Skin of body (tissue), 2 donors: ENCODE measurements around the gene SEC22C. TPM values are rescaled to one million over a fixed set of nuclear protein-coding genes. Genes with fewer than 3 reads are reported as not detected.

Experiments
- DNase-seq: peaks from one replicate; lab custom pipeline; 2025; lab: John Stamatoyannopoulos, UW
- total RNA-seq: library from RNA; depleted of rRNA; stranded (reverse); fragments of >200 nt; gene quantifications from one replicate; pipeline ENCODE4 v1.2.3, GENCODE V29; 2014

Gene SEC22C
- total RNA-seq, 1 donor from 2014 or later, result 31.2 TPM

DNA sequence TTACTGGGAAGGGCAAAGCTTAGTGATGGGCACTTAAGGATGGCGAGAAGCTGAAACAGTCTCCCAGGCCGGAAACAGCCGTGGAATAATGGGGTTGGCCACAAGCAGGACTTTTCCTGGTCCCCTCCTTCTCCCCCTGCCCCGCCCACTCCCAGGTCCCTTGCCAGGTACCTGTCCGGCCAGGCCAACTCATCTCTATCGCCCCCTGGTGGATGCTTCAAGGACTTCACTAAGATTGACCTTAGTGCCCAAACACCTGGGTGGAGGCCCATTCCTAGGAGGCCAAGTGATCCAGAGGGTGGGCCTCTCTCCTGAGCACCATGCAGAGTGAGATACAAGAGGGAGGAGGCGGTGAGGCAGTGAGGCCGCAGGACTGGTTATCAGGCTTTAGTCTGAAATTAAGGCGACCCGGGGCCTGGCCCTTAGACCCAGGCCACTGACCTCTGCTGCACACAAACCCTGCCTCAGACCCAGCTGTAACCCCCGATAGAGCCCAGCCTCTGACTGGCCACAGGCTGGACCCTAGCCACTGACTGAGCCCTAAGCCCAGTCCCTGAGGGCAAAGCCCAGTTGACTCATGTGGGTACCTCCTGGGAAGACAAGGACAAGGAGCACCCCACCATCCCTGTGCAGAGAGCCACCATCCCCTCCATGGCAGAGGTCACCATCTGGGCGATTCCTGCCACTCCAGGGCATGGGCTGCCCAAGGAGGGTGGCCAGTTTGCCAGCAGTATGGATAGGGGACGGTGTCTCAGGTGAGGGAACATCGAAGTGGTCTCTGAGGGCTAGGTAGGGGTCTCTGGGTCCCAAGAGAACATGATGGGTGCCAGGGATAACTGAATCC lies 41.7 kb downstream of the SEC22C start:
- no peak for DNase-seq

DNA sequence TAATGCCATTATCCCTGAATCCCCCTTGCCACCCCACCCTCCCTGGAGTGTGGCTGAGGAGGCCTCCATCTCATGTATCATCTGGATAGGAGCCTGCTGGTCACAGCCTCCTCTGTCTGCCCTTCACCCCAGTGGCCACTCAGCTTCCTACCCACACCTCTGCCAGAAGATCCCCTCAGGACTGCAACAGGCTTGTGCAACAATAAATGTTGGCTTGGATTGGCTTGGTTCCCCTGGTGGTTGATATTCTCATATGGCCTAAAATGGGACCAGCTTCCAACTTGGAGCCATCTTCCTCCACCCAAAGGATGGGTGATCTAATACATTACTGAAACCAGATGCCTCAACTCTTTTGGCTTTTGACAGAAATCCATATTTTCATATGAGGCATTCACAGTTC lies 44.4 kb downstream of the SEC22C start:
- DNase-seq, result no peak

DNA sequence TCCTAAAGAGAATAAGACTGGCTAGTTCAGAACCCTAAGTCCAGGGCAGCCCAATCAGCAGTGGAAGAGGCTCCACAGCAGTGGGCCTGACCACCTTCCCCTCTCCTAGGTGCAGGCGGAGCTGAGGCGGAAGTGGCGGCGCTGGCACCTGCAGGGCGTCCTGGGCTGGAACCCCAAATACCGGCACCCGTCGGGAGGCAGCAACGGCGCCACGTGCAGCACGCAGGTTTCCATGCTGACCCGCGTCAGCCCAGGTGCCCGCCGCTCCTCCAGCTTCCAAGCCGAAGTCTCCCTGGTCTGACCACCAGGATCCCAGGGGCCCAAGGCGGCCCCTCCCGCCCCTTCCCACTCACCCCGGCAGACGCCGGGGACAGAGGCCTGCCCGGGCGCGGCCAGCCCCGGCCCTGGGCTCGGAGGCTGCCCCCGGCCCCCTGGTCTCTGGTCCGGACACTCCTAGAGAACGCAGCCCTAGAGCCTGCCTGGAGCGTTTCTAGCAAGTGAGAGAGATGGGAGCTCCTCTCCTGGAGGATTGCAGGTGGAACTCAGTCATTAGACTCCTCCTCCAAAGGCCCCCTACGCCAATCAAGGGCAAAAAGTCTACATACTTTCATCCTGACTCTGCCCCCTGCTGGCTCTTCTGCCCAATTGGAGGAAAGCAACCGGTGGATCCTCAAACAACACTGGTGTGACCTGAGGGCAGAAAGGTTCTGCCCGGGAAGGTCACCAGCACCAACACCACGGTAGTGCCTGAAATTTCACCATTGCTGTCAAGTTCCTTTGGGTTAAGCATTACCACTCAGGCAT lies 45.6 kb downstream of the SEC22C start:
- DNase-seq, result no peak

DNA sequence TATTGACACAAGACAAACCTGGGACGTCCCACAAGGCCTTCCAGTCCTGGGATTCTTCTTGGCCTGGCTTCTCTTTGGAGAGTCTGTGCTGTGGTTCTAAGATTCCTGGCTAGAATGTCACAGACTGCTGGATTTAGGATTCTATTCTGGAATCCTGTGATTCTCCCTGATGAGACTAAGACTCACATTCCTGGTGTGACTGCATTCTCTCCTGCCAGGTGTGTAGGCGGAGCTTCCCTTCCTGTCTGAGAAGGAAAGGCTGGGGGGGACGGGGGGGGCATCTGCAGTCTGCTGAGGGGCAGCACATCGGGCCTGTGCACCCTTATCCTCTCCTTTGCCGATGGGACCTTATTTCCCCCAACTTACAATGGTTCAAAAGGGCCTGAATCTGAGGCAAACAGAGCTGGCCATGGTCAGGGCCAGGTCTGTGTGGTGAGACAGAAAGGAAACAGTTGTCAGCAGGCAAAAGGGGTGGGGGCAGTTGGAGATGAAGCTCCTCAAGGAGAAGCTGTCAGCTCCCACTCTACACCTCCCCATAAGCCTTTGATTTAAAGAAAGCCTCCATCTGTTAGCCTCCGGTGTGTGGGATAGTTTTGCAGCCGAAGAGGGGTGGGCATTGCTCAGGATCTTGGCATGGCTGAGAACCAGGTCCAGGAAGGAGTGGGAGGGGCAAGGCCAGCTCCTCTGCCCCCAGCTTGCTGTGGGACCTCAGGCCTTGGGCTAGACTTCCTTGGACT lies 48.4 kb downstream of the SEC22C start:
- no peak for DNase-seq

DNA sequence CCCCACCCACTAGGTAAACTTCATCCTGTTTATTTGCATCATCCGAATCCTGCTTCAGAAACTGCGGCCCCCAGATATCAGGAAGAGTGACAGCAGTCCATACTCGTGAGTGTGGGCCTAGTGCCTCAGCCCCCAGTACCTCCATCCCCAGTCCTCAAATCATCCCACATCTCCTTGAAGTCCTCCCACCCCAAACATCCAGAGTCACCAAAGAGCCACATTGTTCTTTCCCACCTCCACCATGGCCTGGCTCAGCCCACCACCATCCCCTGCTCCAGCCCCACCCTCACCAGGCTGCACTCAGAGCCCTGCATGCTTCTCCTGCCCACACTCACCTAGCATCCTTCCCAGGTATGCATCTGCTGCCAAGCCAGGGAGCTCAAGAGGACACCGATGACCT lies 49.5 kb downstream of the SEC22C start:
- DNase-seq, result no peak

DNA sequence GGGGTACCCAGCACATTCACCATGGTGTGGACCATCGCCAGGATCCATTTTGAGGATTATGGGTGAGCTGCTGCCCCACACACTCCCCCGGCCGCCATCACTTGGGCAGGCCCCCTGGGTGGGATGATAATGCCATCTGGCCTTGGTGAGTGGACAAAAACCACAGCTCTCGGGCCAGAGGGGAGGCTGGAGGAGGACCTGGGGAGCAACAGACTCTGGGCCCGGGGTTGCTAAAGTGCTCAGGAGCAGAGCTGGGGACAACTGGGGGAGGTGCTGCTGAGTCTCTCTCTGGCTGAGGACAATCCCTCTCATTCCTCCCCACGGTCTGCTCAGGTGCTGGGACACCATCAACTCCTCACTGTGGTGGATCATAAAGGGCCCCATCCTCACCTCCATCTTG lies 50.3 kb downstream of the SEC22C start:
- no peak for DNase-seq

DNA sequence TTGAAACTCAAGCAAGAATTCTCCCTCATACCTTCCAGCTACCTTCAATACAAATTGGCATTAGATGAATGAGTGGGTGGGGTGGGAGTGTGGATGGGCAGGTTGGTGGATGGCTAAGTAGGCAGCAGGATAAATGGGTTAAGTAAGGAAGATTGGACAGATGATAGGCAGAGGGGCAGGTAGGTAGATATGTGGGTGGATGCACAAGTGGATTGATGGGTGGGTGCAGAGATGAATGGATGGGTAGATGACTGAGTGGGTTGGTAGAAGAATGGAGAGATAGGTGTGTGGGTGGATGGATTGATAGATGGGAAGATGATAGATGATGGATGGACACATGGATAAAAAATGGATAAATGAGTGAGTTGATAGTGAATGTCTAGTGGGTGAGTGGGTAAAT lies 51.7 kb downstream of the SEC22C start:
- no peak for DNase-seq

DNA sequence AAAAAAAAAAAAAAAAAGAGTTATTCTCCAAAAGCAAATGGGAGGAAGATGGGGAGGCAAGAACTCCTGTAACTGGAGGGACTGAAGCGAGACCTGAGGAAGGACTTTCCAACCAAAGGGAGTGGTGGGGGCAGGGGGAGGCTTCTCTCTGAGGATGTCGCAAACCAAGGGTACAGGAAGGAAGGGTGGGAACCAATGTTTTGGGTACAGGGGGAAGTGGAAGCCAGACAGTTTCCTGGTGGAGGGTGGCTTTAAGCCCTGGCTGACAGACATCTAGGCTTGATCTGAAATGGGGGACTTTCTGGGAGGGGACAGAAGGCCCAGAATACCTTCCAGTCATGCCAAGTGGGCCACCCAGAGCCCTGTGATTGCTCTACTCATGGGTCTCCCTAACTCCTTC lies 52.3 kb downstream of the SEC22C start:
- DNase-seq, result no peak

DNA sequence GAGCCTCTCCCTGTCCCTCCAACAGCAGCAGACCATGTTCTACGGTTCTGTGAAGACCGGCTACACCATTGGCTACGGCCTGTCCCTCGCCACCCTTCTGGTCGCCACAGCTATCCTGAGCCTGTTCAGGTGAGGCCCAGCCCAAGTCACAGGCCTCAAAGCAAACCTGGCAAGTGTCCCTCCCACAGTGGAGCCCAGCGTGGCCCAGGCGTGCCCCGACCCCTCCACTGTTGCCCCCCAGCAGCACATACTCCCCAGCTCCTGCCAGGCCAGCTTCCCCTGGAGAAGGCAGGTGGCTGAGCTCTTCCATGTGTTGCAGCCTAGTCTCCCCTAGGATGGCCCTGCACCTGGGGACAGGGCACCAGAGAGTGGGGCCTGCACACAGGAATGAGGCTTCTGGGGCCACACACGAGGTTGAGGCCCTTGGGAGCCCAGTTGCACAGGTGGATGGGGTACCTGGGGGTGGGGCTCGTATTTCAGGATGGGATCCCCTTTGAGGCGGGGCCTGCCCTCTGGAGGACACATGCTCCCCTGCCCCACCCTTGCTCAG lies 54.3 kb downstream of the SEC22C start:
- no peak for DNase-seq

DNA sequence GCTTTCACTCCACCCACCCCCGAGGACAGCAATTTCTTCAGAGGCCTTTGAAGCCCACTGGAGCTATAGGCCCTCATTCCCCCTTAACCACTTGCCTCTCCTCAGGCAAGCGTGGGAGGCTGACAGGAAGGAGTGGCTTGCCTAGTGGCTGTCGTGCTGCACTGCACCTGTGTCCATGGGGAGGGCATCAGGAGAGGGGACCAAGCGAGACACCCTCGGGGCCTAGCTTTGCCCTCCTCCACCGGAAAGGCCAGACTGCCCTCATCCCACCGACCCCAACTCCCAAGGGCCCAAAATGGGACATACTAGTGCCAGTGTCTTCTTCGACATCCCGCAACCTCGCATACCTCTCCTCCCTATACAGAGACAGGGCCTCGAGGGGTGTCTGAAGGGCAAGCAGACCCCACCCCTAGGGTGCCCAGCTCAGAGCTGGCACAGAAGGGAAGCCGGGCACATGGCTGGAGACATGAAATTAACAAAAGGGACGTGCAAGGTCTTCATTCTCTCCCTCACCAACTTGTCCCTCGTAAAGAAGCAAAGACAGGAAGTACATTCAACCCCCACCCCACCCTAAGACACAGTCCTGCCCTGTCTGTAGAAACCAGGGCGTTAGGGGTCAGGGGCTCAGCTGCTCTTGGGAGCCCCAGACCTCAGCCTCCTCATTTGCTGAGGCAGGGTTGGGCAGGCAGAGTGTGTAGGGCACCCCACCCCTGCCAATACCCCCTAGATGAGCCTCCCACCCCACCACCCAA lies 55.0 kb downstream of the SEC22C start:
- DNase-seq, result no peak

DNA sequence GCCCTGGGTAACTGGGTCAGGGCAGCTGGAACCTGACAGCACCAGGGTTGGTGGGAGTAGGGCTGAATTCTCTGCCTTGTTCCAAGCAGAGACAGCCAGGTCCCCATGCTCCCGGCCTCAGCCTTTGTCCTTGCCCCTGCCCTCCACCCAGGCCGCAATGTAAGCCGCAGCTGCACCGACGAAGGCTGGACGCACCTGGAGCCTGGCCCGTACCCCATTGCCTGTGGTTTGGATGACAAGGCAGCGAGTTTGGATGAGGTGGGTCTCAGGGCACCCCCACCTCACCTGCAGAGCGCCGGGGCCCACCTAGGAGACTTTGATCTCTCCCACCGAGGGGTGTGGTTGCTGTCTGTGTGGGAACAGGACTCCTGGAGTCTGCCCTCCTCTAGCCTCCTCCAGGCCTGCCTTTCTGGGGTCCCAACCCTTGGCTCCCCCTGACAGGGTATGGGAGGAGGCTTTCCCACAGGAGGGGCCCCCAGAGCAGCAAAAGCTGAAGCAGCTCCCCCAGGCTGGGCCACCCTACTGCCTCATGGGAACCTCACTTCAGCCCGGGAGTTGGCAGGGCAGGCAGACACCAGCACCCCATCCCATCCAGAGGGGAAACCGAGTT lies 55.9 kb downstream of the SEC22C start:
- DNase-seq, result no peak

DNA sequence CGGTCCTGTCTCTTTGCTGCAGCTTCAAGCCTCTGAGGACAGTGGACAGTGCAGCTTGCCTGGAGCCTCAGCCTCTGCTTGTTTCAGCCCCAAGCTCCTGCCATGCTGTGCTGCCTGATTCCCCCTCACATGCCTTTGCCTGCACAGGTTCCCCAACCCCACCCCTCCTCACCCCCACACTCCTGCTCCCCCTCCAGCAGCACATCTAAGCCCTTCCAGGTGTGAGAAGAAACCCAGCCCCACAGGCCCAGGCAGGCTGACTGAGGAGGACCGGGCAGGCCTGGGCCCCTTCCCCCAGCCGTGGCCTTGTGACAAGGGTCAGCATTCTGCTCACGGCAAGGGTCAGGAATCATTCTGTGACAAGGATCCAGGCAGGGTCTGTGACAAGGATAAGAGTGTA lies 56.6 kb downstream of the SEC22C start:
- DNase-seq, result no peak

DNA sequence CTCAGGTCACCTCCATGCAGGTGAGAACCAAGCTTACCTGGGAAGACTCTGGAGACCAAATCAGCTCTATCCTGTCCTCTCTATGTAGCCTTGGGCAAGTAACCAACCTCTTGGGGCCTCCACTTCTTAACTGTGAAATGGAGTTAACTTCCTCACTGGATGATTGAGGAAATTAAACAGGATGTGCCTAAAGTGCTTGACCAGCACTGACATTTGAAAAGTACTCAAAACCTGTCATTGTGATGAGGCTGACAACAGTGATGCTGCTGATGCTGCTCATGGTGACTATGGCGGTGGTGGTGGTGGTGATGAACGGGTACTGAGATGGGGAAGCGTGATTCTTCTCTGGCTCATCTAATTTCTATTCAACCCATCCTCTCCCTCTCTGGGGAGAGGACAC lies 57.0 kb downstream of the SEC22C start:
- DNase-seq, result no peak

DNA sequence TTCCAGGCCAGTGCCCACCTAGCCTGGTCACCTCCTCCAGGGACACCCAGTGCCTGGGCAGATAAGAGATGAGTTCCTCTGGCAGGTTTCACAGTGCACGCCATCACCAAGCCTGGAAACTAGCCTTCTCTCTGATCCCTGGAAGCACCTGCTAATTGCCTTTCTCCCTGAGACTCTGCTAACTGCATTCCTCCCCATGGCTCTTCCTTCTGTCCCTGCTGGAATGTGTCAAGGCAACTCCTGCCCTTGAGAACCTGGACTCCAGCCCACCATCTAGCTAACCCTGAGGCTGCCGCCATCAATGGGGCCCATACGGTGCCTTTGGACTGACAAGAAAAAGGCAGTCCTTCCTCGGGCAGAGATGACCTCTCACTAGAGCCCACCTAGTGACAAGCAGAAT lies 60.9 kb downstream of the SEC22C start:
- DNase-seq, result no peak

DNA sequence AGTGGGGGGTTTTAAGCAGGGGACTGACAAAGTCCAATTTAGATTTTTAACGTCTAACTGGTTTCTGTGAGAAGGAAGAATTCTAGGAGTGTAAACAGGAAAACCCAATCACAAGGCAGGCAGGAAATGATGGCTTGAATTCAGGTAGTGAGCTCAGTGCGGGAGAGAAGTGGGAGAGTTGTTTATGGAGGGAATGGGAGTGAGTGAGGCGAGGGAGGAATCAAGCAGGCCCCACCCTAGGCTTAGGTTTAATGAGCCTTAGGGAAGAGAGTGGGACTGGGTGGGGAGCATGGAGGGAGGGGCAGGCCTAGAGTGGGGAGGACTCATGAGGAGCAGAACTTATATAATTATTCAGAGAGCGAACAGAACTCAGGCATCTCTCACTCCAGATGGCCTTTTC lies 61.4 kb downstream of the SEC22C start:
- no peak for DNase-seq

DNA sequence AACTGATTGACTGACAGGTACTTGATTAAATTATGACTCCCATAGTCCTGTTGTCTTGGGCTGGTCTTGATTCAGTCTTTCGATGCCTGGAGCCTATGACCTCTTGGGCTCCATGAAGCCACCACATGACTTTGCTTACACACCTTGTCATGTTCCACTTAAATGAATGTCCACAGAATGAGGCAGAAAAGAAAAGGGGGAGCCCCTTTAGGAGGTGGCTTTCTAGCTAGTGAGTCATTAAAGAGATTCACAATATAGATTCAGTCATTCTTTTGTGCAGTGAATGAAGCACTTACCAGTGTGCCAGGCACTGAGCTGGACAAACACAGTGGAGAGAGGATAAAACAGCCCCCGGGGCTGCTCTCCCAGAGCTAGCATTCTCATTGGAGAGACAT lies 62.2 kb downstream of the SEC22C start:
- DNase-seq, result no peak

DNA sequence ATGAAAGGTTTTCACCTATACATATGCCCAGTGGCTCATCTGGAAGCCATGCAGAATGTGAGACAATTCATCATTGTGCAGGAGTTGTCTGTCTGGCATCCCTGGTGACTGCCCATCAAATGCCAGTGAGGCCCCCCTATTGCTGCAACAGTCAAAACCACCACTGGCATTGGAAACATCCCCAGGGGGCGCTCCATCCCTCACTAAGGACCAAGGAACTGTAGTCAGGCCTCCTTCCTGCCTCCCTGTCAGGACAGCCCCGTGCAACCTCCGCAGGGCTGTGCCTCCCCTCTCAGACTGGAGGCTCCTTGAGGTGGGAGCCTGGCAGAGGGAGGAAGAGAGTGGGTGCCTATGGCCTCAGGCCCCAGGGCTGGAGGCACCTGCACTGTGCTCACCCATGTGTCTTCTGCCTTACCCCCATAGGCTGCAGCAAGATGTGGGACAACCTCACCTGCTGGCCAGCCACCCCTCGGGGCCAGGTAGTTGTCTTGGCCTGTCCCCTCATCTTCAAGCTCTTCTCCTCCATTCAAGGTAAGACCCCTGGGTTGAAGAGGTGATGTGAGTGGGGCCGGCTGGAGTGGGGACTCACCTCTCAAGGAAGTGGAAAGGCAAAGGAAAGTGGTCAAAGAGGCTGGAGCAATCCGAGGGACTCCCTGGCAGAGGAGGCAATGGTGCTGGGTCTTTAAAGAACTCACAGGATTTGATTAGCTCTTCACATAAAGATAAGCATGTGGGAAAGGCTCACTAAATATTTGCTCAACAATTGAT lies 62.8 kb downstream of the SEC22C start:
- DNase-seq, result no peak

DNA sequence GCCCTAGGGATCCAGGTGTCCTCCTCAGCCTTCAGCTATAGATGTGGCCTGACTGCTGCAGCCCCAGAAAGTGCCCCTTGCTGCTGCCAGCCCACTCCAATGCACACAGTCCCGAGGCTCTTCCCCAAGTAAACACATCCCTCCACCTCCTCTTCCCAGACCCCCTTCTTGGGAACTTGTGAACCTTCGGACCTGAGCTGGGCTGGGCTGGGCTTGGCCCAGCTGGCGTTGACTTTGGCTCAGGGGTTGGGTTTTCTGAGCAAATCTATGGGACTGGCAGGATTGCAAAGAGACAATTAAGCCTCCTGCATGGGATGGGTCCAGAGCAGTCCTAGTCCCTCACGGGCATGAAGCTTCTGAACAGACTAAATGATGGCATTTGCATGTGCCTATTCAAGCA lies 64.7 kb downstream of the SEC22C start:
- DNase-seq, result no peak

DNA sequence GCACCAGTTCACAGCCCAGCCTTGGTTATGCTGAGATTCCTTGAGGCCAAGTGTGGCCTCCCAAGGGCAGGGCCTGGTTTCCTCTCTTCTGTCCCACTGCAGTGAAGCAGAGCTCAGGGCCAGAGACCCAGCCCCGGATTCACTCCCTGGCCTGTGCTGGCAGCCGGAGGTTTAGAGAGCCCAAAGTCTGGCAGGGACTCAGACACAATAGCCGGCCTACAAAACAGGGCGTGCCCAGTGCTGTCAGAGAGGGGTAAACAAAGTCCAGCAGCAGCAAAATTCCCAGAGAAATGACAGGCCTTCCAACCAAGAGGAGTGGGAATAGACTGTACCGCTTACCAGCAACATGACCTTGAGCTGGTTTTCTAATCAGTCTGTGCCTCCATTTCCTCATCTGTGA lies 65.3 kb downstream of the SEC22C start:
- no peak for DNase-seq

DNA sequence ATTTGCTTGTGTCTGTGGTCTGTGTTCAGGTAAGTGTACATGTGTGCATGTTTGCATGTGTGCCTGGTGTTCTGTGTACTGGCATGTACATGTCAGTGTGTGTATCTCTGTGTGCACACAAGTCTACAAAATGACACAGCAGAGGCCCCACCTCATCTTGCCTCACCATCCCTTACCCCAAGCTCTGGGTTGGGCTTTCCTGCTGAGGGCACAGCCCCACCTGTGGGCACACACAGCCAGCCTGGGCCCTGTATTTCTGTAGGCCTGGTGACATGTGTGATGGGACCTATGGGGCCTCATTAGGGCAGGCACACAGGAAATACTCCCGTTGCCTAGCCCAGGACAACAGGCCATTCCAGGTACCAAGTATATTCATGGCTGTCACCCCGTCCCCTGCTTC lies 65.8 kb downstream of the SEC22C start:
- DNase-seq, result no peak
